Astrocyte of the spinal cord (primary cell): ENCODE results near the gene CFAP46.

ENCODE experiments used
- DNase-seq: peaks from one replicate; pipeline ENCODE4 v3.0.0; 2011; ENCODE audit warnings: low read depth, low spot score
- H3K4me3 ChIP-seq: 2 replicates; pipeline ENCODE4 v1.5.1; 2011; ENCODE audit warnings: low read depth, mild to moderate bottlenecking, low read length, moderate library complexity
- CTCF ChIP-seq: IDR thresholded peaks from 2 replicates; pipeline ENCODE4 v1.5.1; 2012; ENCODE audit warnings: low read depth, mild to moderate bottlenecking, low read length, inconsistent platforms
- in situ Hi-C: cut with HindIII; loops from 2 replicates; pipeline ENCODE4 v1.10.0; 2017; ENCODE audit warnings: low sequenced_read_pairs

Gene CFAP46

GRCh38 chr10:132780356-132780755 is 162.0 kb downstream of the CFAP46 start:
- TF ChIP-seq CTCF, result no peak
- DNase-seq, result no peak
- in situ Hi-C loops, result no loop called here
- H3K4me3 ChIP-seq, result no peak overlapping the region

GRCh38 chr10:132779549-132780294 is 162.6 kb downstream of the CFAP46 start:
- no peak overlapping the region for H3K4me3 ChIP-seq
- in situ Hi-C loops, result no loop called here
- no peak for TF ChIP-seq CTCF
- no peak for DNase-seq

- no peak for TF ChIP-seq CTCF
- in situ Hi-C loops, result no loop called here
- DNase-seq, result no peak
- H3K4me3 ChIP-seq, result no peak overlapping the region
Observed at GRCh38 chr10:132777441-132777840, 164.9 kb downstream of the CFAP46 start.

- no peak for DNase-seq
- in situ Hi-C loops, result no loop called here
- H3K4me3 ChIP-seq, result no peak overlapping the region
- no peak for TF ChIP-seq CTCF
Observed at GRCh38 chr10:132776821-132777220, 165.5 kb downstream of the CFAP46 start.

- no peak for TF ChIP-seq CTCF
- DNase-seq, result no peak
- in situ Hi-C loops, result no loop called here
Observed at GRCh38 chr10:132776186-132776585, 166.2 kb downstream of the CFAP46 start.

GRCh38 chr10:132774902-132775863 is 167.2 kb downstream of the CFAP46 start:
- no peak for DNase-seq
- no peak for TF ChIP-seq CTCF
- in situ Hi-C loops, result no loop called here
- no peak overlapping the region for H3K4me3 ChIP-seq

More at GRCh38 chr10:132776186-132776585, 166.2 kb downstream of the CFAP46 start:
- H3K4me3 ChIP-seq, result no peak overlapping the region
